Suprapubic skin (tissue), 3 donors: ENCODE measurements around the gene C2.

ENCODE experiments used
- POLR2A ChIP-seq, 2 donors: fragments of 450-650 bp; IDR thresholded peaks; one replicate each; pipeline ENCODE4 v1.6.1; 2017; ENCODE audit warnings: antibody characterized with exemption in 2 of 2, mild to moderate bottlenecking in 2 of 2, moderate library complexity in 2 of 2
- TF ChIP-seq, protein P1 (sequence below), 2 donors: fragments of 200-600 bp in 1 of 2; fragments of 450-650 bp in 1 of 2; sonication (generic) in 1 of 2; IDR thresholded peaks; one replicate each; pipeline ENCODE4 v1.5.1; 2016 to 2019; ENCODE audit warnings: antibody characterized with exemption in 2 of 2, mild to moderate bottlenecking in 1 of 2, moderate library complexity in 1 of 2

DNA sequence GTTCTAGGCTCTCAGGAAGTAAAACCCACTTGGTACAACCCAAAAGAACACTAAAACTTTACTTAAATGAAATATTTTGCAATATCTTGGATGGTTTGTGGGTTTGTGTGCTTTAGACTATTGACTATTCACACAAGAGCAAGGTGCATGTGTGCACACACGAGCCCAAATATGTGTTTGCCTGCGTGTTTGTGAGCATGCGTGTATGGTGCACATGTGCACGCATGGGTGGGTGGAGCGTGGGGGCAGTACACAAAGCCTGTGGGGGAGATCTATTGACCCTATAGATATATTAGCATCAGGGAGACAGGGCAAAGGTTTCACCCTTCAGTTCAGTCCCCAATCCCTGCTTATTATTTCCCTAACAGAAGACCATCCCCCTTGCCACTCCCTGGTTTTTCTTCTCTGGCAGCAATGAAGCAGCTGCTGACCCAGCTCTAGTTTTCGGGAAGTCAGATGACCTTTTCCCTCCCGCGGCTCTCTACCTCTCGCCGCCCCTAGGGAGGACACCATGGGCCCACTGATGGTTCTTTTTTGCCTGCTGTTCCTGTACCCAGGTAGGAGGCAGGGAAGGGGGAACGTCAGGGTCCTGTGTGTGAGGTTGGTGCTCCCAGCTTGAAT, at the start of gene C2:
- TF ChIP-seq, protein P1, sequence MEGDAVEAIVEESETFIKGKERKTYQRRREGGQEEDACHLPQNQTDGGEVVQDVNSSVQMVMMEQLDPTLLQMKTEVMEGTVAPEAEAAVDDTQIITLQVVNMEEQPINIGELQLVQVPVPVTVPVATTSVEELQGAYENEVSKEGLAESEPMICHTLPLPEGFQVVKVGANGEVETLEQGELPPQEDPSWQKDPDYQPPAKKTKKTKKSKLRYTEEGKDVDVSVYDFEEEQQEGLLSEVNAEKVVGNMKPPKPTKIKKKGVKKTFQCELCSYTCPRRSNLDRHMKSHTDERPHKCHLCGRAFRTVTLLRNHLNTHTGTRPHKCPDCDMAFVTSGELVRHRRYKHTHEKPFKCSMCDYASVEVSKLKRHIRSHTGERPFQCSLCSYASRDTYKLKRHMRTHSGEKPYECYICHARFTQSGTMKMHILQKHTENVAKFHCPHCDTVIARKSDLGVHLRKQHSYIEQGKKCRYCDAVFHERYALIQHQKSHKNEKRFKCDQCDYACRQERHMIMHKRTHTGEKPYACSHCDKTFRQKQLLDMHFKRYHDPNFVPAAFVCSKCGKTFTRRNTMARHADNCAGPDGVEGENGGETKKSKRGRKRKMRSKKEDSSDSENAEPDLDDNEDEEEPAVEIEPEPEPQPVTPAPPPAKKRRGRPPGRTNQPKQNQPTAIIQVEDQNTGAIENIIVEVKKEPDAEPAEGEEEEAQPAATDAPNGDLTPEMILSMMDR (IDR thresholded peaks at IDR 0.05) = no peak
- TF ChIP-seq POLR2A (IDR thresholded peaks at IDR 0.05) = no peak
